ENCODE results near the gene STX1A. TPM values are rescaled to one million over a fixed set of nuclear protein-coding genes. Genes with fewer than 3 reads are reported as not detected.

Gene STX1A
- total and polyA plus RNA-seq, 12 donors = 0.52 to 28.1 (median 5.2) TPM

GRCh38 chr7:73762659-73762999 lies 43.2 kb upstream of the STX1A start:
- Histone ChIP-seq H3K4me1 (replicated peaks in 1 of 2) (no peaks in the 10 kb centered on the region), H3K9me3 (replicated peaks in 1 of 3) (no peaks in the 10 kb centered on the region), H3K36me3 (replicated peaks in 1 of 2) (no peaks in the 10 kb centered on the region), H3K27ac (no peak overlapping the region), H3K27me3 (no peaks in the 10 kb centered on the region), H3K4me3 (no peak overlapping the region)
- intact Hi-C loops (cut with DNase I) = no loop called here
- TF ChIP-seq CTCF (IDR thresholded peaks at IDR 0.05) = no peak
- TF ChIP-seq POLR2A (IDR thresholded peaks at IDR 0.05) = no peak
- DNase-seq = no peak
- WGBS, 4 donors = 68 to 76% (median 71%) methylated on average over 1 of the region's 1 CpG

- H3K9me3 ChIP-seq (replicated peaks in 1 of 3) = no peaks in the 10 kb centered on the region
- TF ChIP-seq POLR2A (IDR thresholded peaks at IDR 0.05) (no peak), CTCF (IDR thresholded peaks at IDR 0.05) (no peak)
- intact Hi-C loops (cut with DNase I) = no loop called here
- no peak for DNase-seq
- WGBS, 4 donors = 64 to 74% (median 71%) methylated on average over 6 to 8 of the region's 8 CpGs
- no peak overlapping the region for H3K4me3 ChIP-seq
- H3K4me1 ChIP-seq (replicated peaks in 1 of 2) = no peaks in the 10 kb centered on the region
- no peaks in the 10 kb centered on the region for H3K27me3 ChIP-seq
- no peak overlapping the region for H3K27ac ChIP-seq
- no peaks in the 10 kb centered on the region for H3K36me3 ChIP-seq (replicated peaks in 1 of 2)
Observed at GRCh38 chr7:73761854-73762658, 42.6 kb upstream of the STX1A start.

- WGBS, 4 donors = 73 to 87% (median 80%) methylated on average over 5 to 7 of the region's 7 CpGs
- Histone ChIP-seq H3K4me1 (replicated peaks in 1 of 2) (no peaks in the 10 kb centered on the region), H3K4me3 (no peak overlapping the region), H3K36me3 (replicated peaks in 1 of 2) (no peaks in the 10 kb centered on the region), H3K9me3 (replicated peaks in 1 of 3) (no peaks in the 10 kb centered on the region), H3K27me3 (no peaks in the 10 kb centered on the region), H3K27ac (no peak overlapping the region)
- no peak for DNase-seq
- TF ChIP-seq CTCF (IDR thresholded peaks at IDR 0.05) = no peak
- TF ChIP-seq POLR2A (IDR thresholded peaks at IDR 0.05) = no peak
- intact Hi-C loops (cut with DNase I) = no loop called here
Observed at GRCh38 chr7:73758581-73759138, 39.2 kb upstream of the STX1A start.

GRCh38 chr7:73749931-73750776 lies 30.7 kb upstream of the STX1A start:
- Histone ChIP-seq H3K36me3 (replicated peaks in 1 of 2) (no peaks in the 10 kb centered on the region), H3K27ac (no peak overlapping the region)

More at GRCh38 chr7:73749931-73750776, 30.7 kb upstream of the STX1A start:
- no peaks in the 10 kb centered on the region for H3K9me3 ChIP-seq (replicated peaks in 1 of 3)
- intact Hi-C loops (cut with DNase I) = no loop called here
- H3K4me3 ChIP-seq = no peak overlapping the region
- no peak for DNase-seq
- WGBS, 4 donors = 74 to 81% (median 79%) methylated on average over 16 of the region's 16 CpGs
- no peaks in the 10 kb centered on the region for H3K4me1 ChIP-seq (replicated peaks in 1 of 2)
- TF ChIP-seq CTCF (IDR thresholded peaks at IDR 0.05) (no peak), POLR2A (IDR thresholded peaks at IDR 0.05) (no peak)
- no peaks in the 10 kb centered on the region for H3K27me3 ChIP-seq
